ENCODE measurements around the gene DUSP22. TPM values are rescaled to one million over a fixed set of nuclear protein-coding genes. Genes with fewer than 3 reads are reported as not detected.

The DUSP22 gene
- total and polyA plus RNA-seq, 2 of the 8 experiments (the other 6 are each of a cell fraction or from before 2014, with no cell fraction given): 15.5 to 32.4 TPM

DNA sequence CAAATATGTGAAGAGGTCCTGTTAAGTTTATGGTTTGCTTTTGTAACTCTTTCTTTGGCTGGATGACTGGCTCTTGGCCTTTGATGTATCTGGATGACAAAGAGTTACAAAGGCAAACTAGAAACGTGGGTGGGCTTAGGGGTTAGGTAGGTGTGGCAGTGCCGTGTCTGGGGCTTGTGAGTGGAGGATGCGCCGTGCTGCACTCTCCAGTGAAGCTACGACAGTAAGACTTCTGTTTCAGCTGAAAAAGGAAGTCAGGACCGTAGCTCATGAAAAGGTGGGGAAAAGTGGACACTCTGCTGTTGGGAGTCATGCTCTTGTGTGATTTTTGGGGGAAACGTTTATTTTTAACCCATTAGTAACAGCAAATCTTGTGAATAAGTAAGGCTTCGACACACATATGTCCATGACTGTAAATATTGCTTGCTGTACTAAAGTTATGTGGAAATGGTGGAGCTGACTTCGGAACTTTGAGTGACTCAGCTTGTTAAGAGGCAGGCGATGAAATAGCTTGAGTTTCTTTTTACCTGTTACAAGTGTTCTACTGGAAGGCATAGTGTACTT, 45.6 kb downstream of the DUSP22 start:
- no peak overlapping the region for H4K91ac ChIP-seq (replicated peaks; ENCODE audit: insufficient read length, low read length)
- TF ChIP-seq RXRA (IDR thresholded peaks at IDR 0.05; ENCODE audit: insufficient read depth, low read depth, low read length): no peak
- TF ChIP-seq TAF1 (IDR thresholded peaks at IDR 0.05; ENCODE audit: low read depth, low read length): no peak
- TF ChIP-seq, protein P1, sequence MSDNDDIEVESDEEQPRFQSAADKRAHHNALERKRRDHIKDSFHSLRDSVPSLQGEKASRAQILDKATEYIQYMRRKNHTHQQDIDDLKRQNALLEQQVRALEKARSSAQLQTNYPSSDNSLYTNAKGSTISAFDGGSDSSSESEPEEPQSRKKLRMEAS (IDR thresholded peaks at IDR 0.05): no peak
- no peak for TF ChIP-seq KDM4A (IDR thresholded peaks at IDR 0.05; ENCODE audit: low read depth, low read length, severe bottlenecking)
- no peak for TF ChIP-seq YY1 (IDR thresholded peaks at IDR 0.05; ENCODE audit: low read depth, low read length)
- TF ChIP-seq CBX5 (IDR thresholded peaks at IDR 0.05; ENCODE audit: low read depth, low read length): no peak
- TF ChIP-seq SIRT6 (IDR thresholded peaks at IDR 0.05; ENCODE audit: low read length): no peak
- no peak for TF ChIP-seq TCF12 (IDR thresholded peaks at IDR 0.05; ENCODE audit: low read depth, low read length)
- TF ChIP-seq, protein P2, sequence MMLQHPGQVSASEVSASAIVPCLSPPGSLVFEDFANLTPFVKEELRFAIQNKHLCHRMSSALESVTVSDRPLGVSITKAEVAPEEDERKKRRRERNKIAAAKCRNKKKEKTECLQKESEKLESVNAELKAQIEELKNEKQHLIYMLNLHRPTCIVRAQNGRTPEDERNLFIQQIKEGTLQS (IDR thresholded peaks at IDR 0.05; ENCODE audit: insufficient read depth, low read depth, low read length): no peak
- no peak for TF ChIP-seq ZNF274 (IDR thresholded peaks at IDR 0.05; ENCODE audit: borderline replicate concordance, extremely low read depth, low read length)
- TF ChIP-seq EP300 (IDR thresholded peaks at IDR 0.05; ENCODE audit: borderline replicate concordance in 1 of 2, low read depth in 2 of 2, low read length in 2 of 2): no peak
- no peak for TF ChIP-seq BRCA1 (IDR thresholded peaks at IDR 0.05; ENCODE audit: low read depth, low read length)
- no peak for TF ChIP-seq SAP30 (IDR thresholded peaks at IDR 0.05; ENCODE audit: insufficient read depth, insufficient replicate concordance, low read length)

More for the DNA sequence above, 45.6 kb downstream of the DUSP22 start:
- Histone ChIP-seq H3K27me3 (replicated peaks in 1 of 4; ENCODE audit: control insufficient read depth in 3 of 4, extremely low read depth in 1 of 4, insufficient read depth in 3 of 4, low read length in 3 of 4) (no peaks in the 10 kb centered on the region; a peak in 2 of 7 replicates), H4K5ac (ENCODE audit: insufficient read length, low read depth, low read length) (no peak overlapping the region), H2BK5ac (ENCODE audit: low read depth, low read length) (no peak overlapping the region), H3K9ac (replicated peaks in 1 of 4; ENCODE audit: extremely low read depth in 1 of 4, low read depth in 3 of 4, low read length in 3 of 4) (no peak overlapping the region), H3K27ac (ENCODE audit: low read depth, low read length) (no peak overlapping the region), H4K8ac (ENCODE audit: extremely low read depth, insufficient read depth, low read length) (no peak overlapping the region), H3K9me3 (ENCODE audit: insufficient read depth in 2 of 2, low read depth in 1 of 2, low read length in 1 of 2) (peaks cover 34 to 78% of the 10 kb centered on the region in 2 experiments; a peak in 3 of 4 replicates), H2BK12ac (ENCODE audit: low read depth, low read length) (no peak overlapping the region), H2BK20ac (ENCODE audit: low read length) (no peak overlapping the region), H3K4me3 (ENCODE audit: extremely low read depth in 1 of 4, insufficient read depth in 2 of 4, low read depth in 3 of 4, low read length in 4 of 4) (no peak overlapping the region), H3K23me2 (ENCODE audit: low read depth, low read length) (no peaks in the 10 kb centered on the region), H3K4me1 (replicated peaks in 1 of 4; ENCODE audit: control insufficient read depth in 3 of 4, insufficient read depth in 4 of 4, low read length in 3 of 4) (no peaks in the 10 kb centered on the region), H3K14ac (ENCODE audit: insufficient read length) (no peak overlapping the region), H3K56ac (replicated peaks; ENCODE audit: insufficient read length, low read depth, low read length) (no peak overlapping the region), H2AK5ac (ENCODE audit: low read depth, low read length) (no peak overlapping the region), H3K79me1 (ENCODE audit: low read depth, low read length) (no peaks in the 10 kb centered on the region), H4K20me1 (replicated peaks in 1 of 2; ENCODE audit: control insufficient read depth in 1 of 2, insufficient read depth in 2 of 2, low read length in 2 of 2) (no peaks in the 10 kb centered on the region), H2AFZ (ENCODE audit: low read length) (no peak overlapping the region), H3K36me3 (ENCODE audit: control insufficient read depth in 2 of 4, insufficient read depth in 4 of 4, low read length in 3 of 4) (no peaks in the 10 kb centered on the region), H3K4me2 (ENCODE audit: insufficient read depth in 1 of 2, low read depth in 2 of 2, low read length in 2 of 2) (no peak overlapping the region), H3K79me2 (ENCODE audit: control insufficient read depth in 1 of 2, insufficient read depth in 2 of 2, low read length in 2 of 2) (no peaks in the 10 kb centered on the region), H2BK120ac (replicated peaks; ENCODE audit: low read depth, low read length) (no peak overlapping the region), H2BK15ac (ENCODE audit: low read length) (no peak overlapping the region), H3K18ac (ENCODE audit: extremely low read depth, low read length) (no peak overlapping the region), H3K23ac (ENCODE audit: insufficient read length) (no peak overlapping the region), H3K4ac (replicated peaks; ENCODE audit: insufficient read length, low read depth, low read length) (no peak overlapping the region)
- DNase-seq (ENCODE audit: low read depth in 1 of 2, low spot score in 2 of 2): no peak
- POLR2A ChIA-PET (ENCODE audit: partially characterized antibody): no interaction called here
- FAIRE-seq: no peak
- WGBS, 2 experiments (ENCODE audit: extremely low coverage in 1 of 2, insufficient coverage in 1 of 2, insufficient read length in 1 of 2, insufficient replicate concordance in 2 of 2, low coverage in 1 of 2, low lambda C conversion rate in 2 of 2, missing lambda C conversion rate in 1 of 2): 79% methylated on average over 10 of the region's 10 CpGs; no CpG with 5 or more reads in 1 of the 2 experiments
- CTCF ChIA-PET (ENCODE audit: partially characterized antibody): interaction anchor here (1.3 to 1.4 kb wide), 2 partner anchors 16 to 120 kb away, joined by 3 to 5 read pairs; no protein-coding TSS in a partner anchor
